Measurements from ENCODE around the gene MCOLN2. TPM values are rescaled to one million over a fixed set of nuclear protein-coding genes. Genes with fewer than 3 reads are reported as not detected.

Gene MCOLN2
- total RNA-seq, 1 experiment from 2014 or later, result 1.3 TPM

- Histone ChIP-seq H3K56ac (ENCODE audit: insufficient read length, low read depth, low read length) (no peak within 1 kb of the TSS), H4K8ac (replicated peaks; ENCODE audit: insufficient read length, low read depth, low read length) (no peak within 1 kb of the TSS), H3K79me1 (ENCODE audit: insufficient read depth, low read depth, low read length, poor library complexity, severe bottlenecking) (no peaks in the 10 kb centered on the region), H3K27ac (ENCODE audit: insufficient read length, low read depth, low read length) (no peak within 1 kb of the TSS), H3K27me3 (ENCODE audit: insufficient read depth, low read length) (no peaks in the 10 kb centered on the region; the same call in 1 of the 2 replicates), H3K9ac (ENCODE audit: extremely low read depth, insufficient read length, low read length) (peak within 1 kb of the TSS; percentile 46), H3T11ph (ENCODE audit: low read length) (no peak within 1 kb of the TSS), H2BK20ac (ENCODE audit: low read depth, low read length, poor library complexity, severe bottlenecking) (no peak within 1 kb of the TSS), H3K79me2 (ENCODE audit: insufficient read depth, low read length) (no peaks in the 10 kb centered on the region), H3K4me1 (ENCODE audit: insufficient read depth, low read length) (no peaks in the 10 kb centered on the region), H4K5ac (ENCODE audit: insufficient read length, low read depth, low read length) (no peak within 1 kb of the TSS), H4K20me1 (ENCODE audit: control insufficient read depth, insufficient read depth, insufficient read length) (no peaks in the 10 kb centered on the region), H2AFZ (ENCODE audit: low read length) (no peak within 1 kb of the TSS), H2BK120ac (ENCODE audit: low read depth, low read length, poor library complexity, severe bottlenecking) (no peak within 1 kb of the TSS), H3K9me3 (ENCODE audit: control insufficient read depth, low read depth, low read length) (no peaks in the 10 kb centered on the region), H3K4ac (ENCODE audit: low read depth, low read length) (no peak within 1 kb of the TSS), H2BK15ac (ENCODE audit: low read depth, low read length) (no peak within 1 kb of the TSS), H3K18ac (ENCODE audit: insufficient read length, low read depth, low read length) (peak within 1 kb of the TSS; percentile 6), H2AK5ac (ENCODE audit: insufficient read length, low read length) (no peak within 1 kb of the TSS), H2BK5ac (ENCODE audit: insufficient read length, low read length) (no peak within 1 kb of the TSS), H3K4me2 (ENCODE audit: insufficient read depth, insufficient read length, low read length) (peak within 1 kb of the TSS; percentile 93), H3K14ac (ENCODE audit: insufficient read depth, low read length) (peak within 1 kb of the TSS; percentile 71), H4K91ac (ENCODE audit: insufficient read length, low read depth, low read length) (no peak within 1 kb of the TSS), H3K23me2 (ENCODE audit: insufficient read length, low read depth, low read length, poor library complexity, severe bottlenecking) (peaks cover 6% of the 10 kb centered on the region), H3K23ac (ENCODE audit: insufficient read length, low read depth, low read length) (no peak within 1 kb of the TSS), H2BK12ac (ENCODE audit: insufficient read length, low read depth, low read length) (no peak within 1 kb of the TSS)
- TF ChIP-seq CTCF (conservative IDR thresholded peaks at IDR 0.05), result peak; percentile 10; the same call in 1 of the 3 replicates
- DNase-seq, result peak; percentile 88
- Mint-ChIP-seq H3K27ac (peak within 1 kb of the TSS in 1 of 3 experiments; percentile 94; a peak in 3 of 7 replicates), H3K4me1 (peaks cover 28% of the 10 kb centered on the region in 2 experiments), H3K36me3 (ENCODE audit: insufficient read depth in 1 of 3, low read depth in 3 of 3) (peaks cover 0 to 15% (median 0%) of the 10 kb centered on the region in 3 experiments; a peak in 3 of 7 replicates), H3K27me3 (ENCODE audit: low read depth) (peaks cover 71% of the 10 kb centered on the region), H3K9me3 (peaks cover 0 to 3% of the 10 kb centered on the region in 2 experiments; a peak in 1 of 5 replicates), H3K4me3 (peak within 1 kb of the TSS; percentile 68 to 91)
- no CpG with 5 or more reads among the region's 93 CpGs for WGBS (ENCODE audit: extremely low coverage, insufficient read length, low lambda C conversion rate)
These were observed 104.0 kb downstream of the MCOLN2 start, which contains the start of gene LPAR3 for GRCh38 chr1:84892705-84893618. Gene LPAR3 (minus strand): TSS chr1:84893206. CDS start chr1:84866120, 27,086 bp downstream.

Measured in H9 (cell line).